ENCODE data around the gene PWWP3B.
"Not testable (repeated sequence)": the region's sequence is repeated elsewhere in the genome, so short reads cannot be mapped to it uniquely, and the experiment has no call there.

PWWP3B gene

GRCh38 chrX:106168107-106168506 lies at the start of gene PWWP3B:
Gene PWWP3B (plus strand): TSS chrX:106168305. CDS start chrX:106205433, 37,128 bp downstream.
- DNase-seq (ENCODE audit: low read depth in 2 of 2): no peak

GRCh38 chrX:106139048-106139447 lies 29.1 kb upstream of the PWWP3B start:
- DNase-seq (ENCODE audit: low read depth in 2 of 2): no peak

GRCh38 chrX:106144755-106145639 lies 23.1 kb upstream of the PWWP3B start:
- DNase-seq (ENCODE audit: low read depth in 2 of 2): no peak

GRCh38 chrX:106150701-106151100 lies 17.4 kb upstream of the PWWP3B start:
- DNase-seq (ENCODE audit: low read depth in 2 of 2): no peak

- DNase-seq (ENCODE audit: low read depth in 2 of 2): no peak
Observed at GRCh38 chrX:106159861-106160282, 8.2 kb upstream of the PWWP3B start.

GRCh38 chrX:106170318-106170717 lies 2.2 kb downstream of the PWWP3B start:
- DNase-seq (ENCODE audit: low read depth in 2 of 2): no peak

- no peak for DNase-seq (ENCODE audit: low read depth in 2 of 2)
Observed at GRCh38 chrX:106171293-106171820, 3.3 kb downstream of the PWWP3B start.

- no peak for DNase-seq (ENCODE audit: low read depth in 2 of 2)
Observed at GRCh38 chrX:106177106-106177981, 9.2 kb downstream of the PWWP3B start.

GRCh38 chrX:106177982-106178321 lies 9.8 kb downstream of the PWWP3B start:
- DNase-seq (ENCODE audit: low read depth in 2 of 2): no peak

GRCh38 chrX:106178826-106179225 lies 10.7 kb downstream of the PWWP3B start:
- no peak for DNase-seq (ENCODE audit: low read depth in 2 of 2)

GRCh38 chrX:106183685-106184084 lies 15.6 kb downstream of the PWWP3B start:
- not testable (repeated sequence) for DNase-seq (ENCODE audit: low read depth in 2 of 2)

GRCh38 chrX:106201502-106202178 lies 33.5 kb downstream of the PWWP3B start:
- no peak for DNase-seq (ENCODE audit: low read depth in 2 of 2)

- DNase-seq (ENCODE audit: low read depth in 2 of 2): no peak
Observed at GRCh38 chrX:106203315-106203714, 35.2 kb downstream of the PWWP3B start.

GRCh38 chrX:106208154-106208553 lies 40.0 kb downstream of the PWWP3B start:
- no peak for DNase-seq (ENCODE audit: low read depth in 2 of 2)
